Esophagus (tissue), 2 donors: ENCODE data around the gene CBLN3. TPM values are rescaled to one million over a fixed set of nuclear protein-coding genes. Genes with fewer than 3 reads are reported as not detected.
"Not testable (repeated sequence)": the region's sequence is repeated elsewhere in the genome, so short reads cannot be mapped to it uniquely, and the experiment has no call there.

Experiments used
- H3K27ac ChIP-seq, 2 donors: one replicate each; pipeline ENCODE4 v1.5.1; 2013; ENCODE audit warnings: low read depth in 2 of 2, mild to moderate bottlenecking in 2 of 2, inconsistent platforms in 1 of 2, low read length in 1 of 2, moderate library complexity in 1 of 2
- H3K27me3 ChIP-seq, 2 donors: one replicate each; pipeline ENCODE4 v1.6.1; 2013; ENCODE audit warnings: low read length in 2 of 2, control low read depth in 1 of 2, mild to moderate bottlenecking in 1 of 2; ENCODE audit not compliant: insufficient read depth in 2 of 2, control insufficient read depth in 1 of 2
- H3K36me3 ChIP-seq, 2 donors: one replicate each; pipeline ENCODE4 v1.6.1; 2013; ENCODE audit warnings: low read length in 1 of 2; ENCODE audit not compliant: control insufficient read depth in 2 of 2, insufficient read depth in 2 of 2
- H3K4me1 ChIP-seq, 2 donors: one replicate each; pipeline ENCODE4 v1.6.1; 2013; ENCODE audit warnings: low read length in 1 of 2; ENCODE audit not compliant: control insufficient read depth in 2 of 2, insufficient read depth in 2 of 2
- H3K4me3 ChIP-seq, 2 donors: one replicate each; pipeline ENCODE4 v1.5.1; 2013; ENCODE audit warnings: low read length in 2 of 2, mild to moderate bottlenecking in 2 of 2, low read depth in 1 of 2, moderate library complexity in 1 of 2
- H3K9me3 ChIP-seq, 2 donors: one replicate each; pipeline ENCODE4 v1.6.1; 2013; ENCODE audit warnings: mild to moderate bottlenecking in 2 of 2, low read depth in 1 of 2, low read length in 1 of 2, moderate library complexity in 1 of 2; ENCODE audit not compliant: control insufficient read depth in 2 of 2, insufficient read depth in 1 of 2
- WGBS, 2 donors: extraction: QIAGEN DNeasy Blood & Tissue Kit; methylation state at CpG; one replicate each; pipeline ENCODE4 v1.1.7; 2013; 5-methylcytosine and 5-hydroxymethylcytosine counted together
- polyA plus RNA-seq, 2 donors: library from polyadenylated mRNA; stranded (reverse); fragments of 200-250 nt; gene quantifications; one replicate each; pipeline ENCODE4 v1.2.3, GENCODE V29; 2013
- donor health status: healthy with polysubstance abuse.
- donor health status: Bipolar disorder and iron deficiency.

The CBLN3 gene
- polyA plus RNA-seq, result under 1 TPM; 0.75 to 0.86 TPM

- WGBS, 2 donors, result 3 to 6% methylated on average over 46 to 57 of the region's 57 CpGs
- Histone ChIP-seq H3K27me3 (no peaks in the 10 kb centered on the region), H3K4me1 (peaks cover 4 to 37% of the 10 kb centered on the region in 2 donors), H3K9me3 (no peaks in the 10 kb centered on the region), H3K4me3 (peak within 1 kb of the TSS; percentile 78 to 85), H3K36me3 (peaks cover 4 to 19% of the 10 kb centered on the region in 2 donors), H3K27ac (peak within 1 kb of the TSS; percentile 99)
Observed at GRCh38 chr14:24429395-24430142, at the start of gene CBLN3, which contains the start of gene KHNYN. Gene CBLN3 (minus strand): TSS chr14:24429668. CDS start chr14:24429054, 614 bp downstream. Gene KHNYN (plus strand): TSS chr14:24429954. CDS start chr14:24430731, 777 bp downstream.

- Histone ChIP-seq H3K4me3 (no peak overlapping the region), H3K27ac (no peak overlapping the region), H3K27me3 (no peaks in the 10 kb centered on the region), H3K9me3 (peaks cover 0 to 3% of the 10 kb centered on the region in 2 donors), H3K4me1 (no peaks in the 10 kb centered on the region), H3K36me3 (no peaks in the 10 kb centered on the region)
- 74 to 88% methylated on average over 4 of the region's 4 CpGs for WGBS, 2 donors
Observed at GRCh38 chr14:24475261-24475660, 45.8 kb upstream of the CBLN3 start.

GRCh38 chr14:24473211-24473610 is 43.7 kb upstream of the CBLN3 start:
- H3K36me3 ChIP-seq, result no peaks in the 10 kb centered on the region
- H3K27ac ChIP-seq, result no peak overlapping the region
- H3K27me3 ChIP-seq, result no peaks in the 10 kb centered on the region
- no peak overlapping the region for H3K4me3 ChIP-seq
- peaks cover 0 to 3% of the 10 kb centered on the region in 2 donors for H3K9me3 ChIP-seq
- no peaks in the 10 kb centered on the region for H3K4me1 ChIP-seq
- WGBS, 2 donors, result 69 to 88% methylated on average over 12 of the region's 12 CpGs

GRCh38 chr14:24470450-24470849 is 41.0 kb upstream of the CBLN3 start:
- not testable (repeated sequence) for H3K27me3 ChIP-seq, H3K4me3 ChIP-seq, H3K4me1 ChIP-seq, H3K36me3 ChIP-seq, H3K27ac ChIP-seq, H3K9me3 ChIP-seq
- WGBS, 2 donors, result 90 to 95% methylated on average over 2 of the region's 2 CpGs

- H3K27me3 ChIP-seq, result no peaks in the 10 kb centered on the region
- no peak overlapping the region for H3K4me3 ChIP-seq
- H3K4me1 ChIP-seq, result no peaks in the 10 kb centered on the region
- 87 to 92% methylated on average over 3 of the region's 3 CpGs for WGBS, 2 donors
- H3K9me3 ChIP-seq, result peaks cover 0 to 2% of the 10 kb centered on the region in 2 donors
- no peaks in the 10 kb centered on the region for H3K36me3 ChIP-seq
- no peak overlapping the region for H3K27ac ChIP-seq
Observed at GRCh38 chr14:24465805-24466204, 36.3 kb upstream of the CBLN3 start.

GRCh38 chr14:24465368-24465767 is 35.9 kb upstream of the CBLN3 start:
- no peaks in the 10 kb centered on the region for H3K36me3 ChIP-seq
- no peaks in the 10 kb centered on the region for H3K4me1 ChIP-seq
- H3K4me3 ChIP-seq, result no peak overlapping the region
- peaks cover 0 to 2% of the 10 kb centered on the region in 2 donors for H3K9me3 ChIP-seq
- WGBS, 2 donors, result 92 to 95% methylated on average over 3 of the region's 3 CpGs
- no peak overlapping the region for H3K27ac ChIP-seq
- no peaks in the 10 kb centered on the region for H3K27me3 ChIP-seq

- no peaks in the 10 kb centered on the region for H3K27me3 ChIP-seq
- 70 to 83% methylated on average over 4 of the region's 4 CpGs for WGBS, 2 donors
- peaks cover 0 to 2% of the 10 kb centered on the region in 2 donors for H3K9me3 ChIP-seq
- no peaks in the 10 kb centered on the region for H3K4me1 ChIP-seq
- no peak overlapping the region for H3K27ac ChIP-seq
- H3K36me3 ChIP-seq, result peaks cover 0 to 3% of the 10 kb centered on the region in 2 donors
- H3K4me3 ChIP-seq, result no peak overlapping the region
Observed at GRCh38 chr14:24463884-24464785, 34.7 kb upstream of the CBLN3 start.

- Histone ChIP-seq H3K9me3 (peaks cover 0 to 2% of the 10 kb centered on the region in 2 donors), H3K4me3 (no peak overlapping the region), H3K4me1 (no peaks in the 10 kb centered on the region), H3K27ac (no peak overlapping the region), H3K36me3 (peaks cover 0 to 3% of the 10 kb centered on the region in 2 donors), H3K27me3 (no peaks in the 10 kb centered on the region)
- WGBS, 2 donors, result 53 to 82% methylated on average over 5 of the region's 5 CpGs
Observed at GRCh38 chr14:24463017-24463883, 33.8 kb upstream of the CBLN3 start.

GRCh38 chr14:24461336-24461735 is 31.9 kb upstream of the CBLN3 start:
- H3K27me3 ChIP-seq, result no peaks in the 10 kb centered on the region
- peaks cover 0 to 4% of the 10 kb centered on the region in 2 donors for H3K9me3 ChIP-seq
- H3K4me3 ChIP-seq, result no peak overlapping the region
- no peak overlapping the region for H3K27ac ChIP-seq
- no peaks in the 10 kb centered on the region for H3K4me1 ChIP-seq
- peaks cover 0 to 3% of the 10 kb centered on the region in 2 donors for H3K36me3 ChIP-seq
